Measurements from ENCODE around the gene C16orf89.

- TF ChIP-seq CTCF (IDR thresholded peaks at IDR 0.05 in 4 of 5, conservative IDR thresholded peaks at IDR 0.05 in 1 of 5) (no peak), POLR2A (IDR thresholded peaks at IDR 0.05) (no peak)
Observed at GRCh38 chr16:5005916-5006315, 59.8 kb downstream of the C16orf89 start.

All from gastrocnemius medialis (tissue), 4 donors.